AG04450 (cell line): ENCODE results near the gene HSD17B3. TPM values are rescaled to one million over a fixed set of nuclear protein-coding genes. Genes with fewer than 3 reads are reported as not detected.

Experiments
- CTCF ChIA-PET: fragments of 300-600, 350-600 bp; formaldehyde crosslinking; extraction: SDS; loops from one replicate; lab custom pipeline; 2022; ENCODE audit warnings: antibody characterized with exemption, inconsistent platforms; lab: Charles Lee
- POLR2A ChIA-PET: fragments of 350-600 bp; formaldehyde crosslinking; extraction: SDS; loops from one replicate; lab custom pipeline; 2021; ENCODE audit warnings: antibody characterized with exemption, inconsistent platforms; lab: Yijun Ruan, JAX
- DNase-seq: peaks from one replicate; pipeline ENCODE4 v3.0.0-alpha.2; 2011; ENCODE audit warnings: low read depth, low spot score
- H3K27ac ChIP-seq: one replicate; pipeline ENCODE4 v1.5.1; 2012; ENCODE audit warnings: low read depth, low read length, control low read depth
- H3K27me3 ChIP-seq: one replicate; pipeline ENCODE4 v1.6.0; 2012; ENCODE audit warnings: low read length; ENCODE audit not compliant: control insufficient read depth, insufficient read depth
- H3K4me3 ChIP-seq: 2 replicates; pipeline ENCODE4 v1.5.1; 2011; ENCODE audit warnings: mild to moderate bottlenecking, low read depth, low read length, control low read depth
- H3K9me3 ChIP-seq: 2 replicates; pipeline ENCODE4 v1.5.1; 2012; ENCODE audit warnings: low read length; ENCODE audit not compliant: control insufficient read depth, insufficient read depth
- polyA plus RNA-seq: library from polyadenylated mRNA; depleted of rRNA; stranded (reverse); fragments of >200 nt; gene quantifications from 2 replicates; pipeline ENCODE4 v1.2.3, GENCODE V29; 2011
- TF ChIP-seq, protein P1 (sequence below): IDR thresholded peaks from 2 replicates; pipeline ENCODE4 v1.5.1; 2011; ENCODE audit warnings: low read depth, low read length, control low read depth, inconsistent platforms

HSD17B3 gene
- polyA plus RNA-seq, 1 experiment, result 0.12 TPM

DNA sequence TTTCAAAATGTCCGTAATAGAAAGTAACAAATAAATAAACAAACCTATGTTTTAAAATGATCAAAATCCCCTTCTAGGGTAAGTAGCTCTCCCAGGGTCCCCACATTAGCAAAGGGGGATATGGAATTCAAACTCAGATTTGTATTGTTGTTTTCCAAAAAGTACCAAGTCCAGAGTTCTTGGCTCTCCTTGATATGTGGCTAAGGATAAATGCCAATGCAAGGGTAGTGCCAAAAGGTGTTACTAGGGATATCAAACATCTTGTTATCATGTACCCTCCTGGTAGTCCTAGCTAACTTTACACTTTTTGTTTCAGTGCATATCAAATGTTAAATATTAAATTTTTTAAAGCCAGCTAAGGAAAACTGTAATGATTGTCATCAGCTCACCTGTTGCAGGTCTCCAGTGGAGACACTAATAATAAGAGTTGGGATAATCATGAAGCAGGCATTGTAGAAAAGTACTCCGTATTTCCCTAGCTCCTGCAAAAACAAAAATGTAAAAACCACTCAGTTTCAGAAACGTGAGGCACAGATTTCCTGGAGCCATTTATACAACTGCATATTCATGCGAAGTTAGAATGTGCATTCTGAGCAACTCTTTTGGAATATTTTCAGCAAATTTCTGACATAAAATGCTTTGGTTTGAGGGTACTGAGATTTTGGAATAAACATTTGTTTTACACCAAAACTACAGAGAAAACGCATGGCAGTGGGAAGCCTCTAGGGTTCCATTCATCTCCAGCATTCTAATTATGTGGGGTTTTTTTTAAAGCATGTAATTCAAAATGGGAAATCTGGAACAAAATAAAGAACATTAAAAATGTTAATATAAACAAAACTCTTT is 41.8 kb upstream of the HSD17B3 start:
- POLR2A ChIA-PET, result no interaction called here
- TF ChIP-seq, protein P1, sequence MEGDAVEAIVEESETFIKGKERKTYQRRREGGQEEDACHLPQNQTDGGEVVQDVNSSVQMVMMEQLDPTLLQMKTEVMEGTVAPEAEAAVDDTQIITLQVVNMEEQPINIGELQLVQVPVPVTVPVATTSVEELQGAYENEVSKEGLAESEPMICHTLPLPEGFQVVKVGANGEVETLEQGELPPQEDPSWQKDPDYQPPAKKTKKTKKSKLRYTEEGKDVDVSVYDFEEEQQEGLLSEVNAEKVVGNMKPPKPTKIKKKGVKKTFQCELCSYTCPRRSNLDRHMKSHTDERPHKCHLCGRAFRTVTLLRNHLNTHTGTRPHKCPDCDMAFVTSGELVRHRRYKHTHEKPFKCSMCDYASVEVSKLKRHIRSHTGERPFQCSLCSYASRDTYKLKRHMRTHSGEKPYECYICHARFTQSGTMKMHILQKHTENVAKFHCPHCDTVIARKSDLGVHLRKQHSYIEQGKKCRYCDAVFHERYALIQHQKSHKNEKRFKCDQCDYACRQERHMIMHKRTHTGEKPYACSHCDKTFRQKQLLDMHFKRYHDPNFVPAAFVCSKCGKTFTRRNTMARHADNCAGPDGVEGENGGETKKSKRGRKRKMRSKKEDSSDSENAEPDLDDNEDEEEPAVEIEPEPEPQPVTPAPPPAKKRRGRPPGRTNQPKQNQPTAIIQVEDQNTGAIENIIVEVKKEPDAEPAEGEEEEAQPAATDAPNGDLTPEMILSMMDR, result no peak
- Histone ChIP-seq H3K4me3 (no peak overlapping the region), H3K27me3 (no peaks in the 10 kb centered on the region), H3K27ac (no peak overlapping the region), H3K9me3 (peaks cover 7% of the 10 kb centered on the region)
- CTCF ChIA-PET, result interaction anchor here (0.6 to 2.6 kb wide), 4 partner anchors 10 to 323 kb away, joined by 3 to 17 read pairs (median 8); no protein-coding TSS in a partner anchor
- DNase-seq, result no peak

GRCh38 chr9:96342571-96343245 is 40.7 kb upstream of the HSD17B3 start:
- no peak overlapping the region for H3K27ac ChIP-seq
- no peak overlapping the region for H3K4me3 ChIP-seq
- H3K27me3 ChIP-seq, result no peaks in the 10 kb centered on the region
- ChIA-PET POLR2A (no interaction called here), CTCF (interaction anchor here (1.1 to 2.6 kb wide), 3 partner anchors 15 to 324 kb away, joined by 5 to 17 read pairs (median 7); no protein-coding TSS in a partner anchor)
- no peaks in the 10 kb centered on the region; the same call in 1 of the 2 replicates for H3K9me3 ChIP-seq
- TF ChIP-seq, protein P1, result no peak
- DNase-seq, result no peak

- TF ChIP-seq, protein P1, result no peak
- no peaks in the 10 kb centered on the region; the same call in 1 of the 2 replicates for H3K9me3 ChIP-seq
- CTCF ChIA-PET, result no interaction called here
- DNase-seq, result no peak
- H3K4me3 ChIP-seq, result no peak overlapping the region
- H3K27me3 ChIP-seq, result no peaks in the 10 kb centered on the region
- POLR2A ChIA-PET, result interaction anchor here (0.6 kb wide), 1 partner anchor 531 kb away, joined by 6 read pairs; no protein-coding TSS in a partner anchor
- no peak overlapping the region for H3K27ac ChIP-seq
Measured at GRCh38 chr9:96340707-96341106, 38.7 kb upstream of the HSD17B3 start.

- POLR2A ChIA-PET, result no interaction called here
- Histone ChIP-seq H3K4me3 (no peak overlapping the region), H3K27me3 (no peaks in the 10 kb centered on the region), H3K9me3 (no peaks in the 10 kb centered on the region; the same call in 1 of the 2 replicates), H3K27ac (no peak overlapping the region)
- no peak for DNase-seq
- CTCF ChIA-PET, result interaction anchor here (0.7 to 4.0 kb wide), 3 partner anchors 10 to 370 kb away, joined by 4 to 16 read pairs (median 5); no protein-coding TSS in a partner anchor
- TF ChIP-seq, protein P1, result no peak
Measured at GRCh38 chr9:96338299-96338698, 36.3 kb upstream of the HSD17B3 start.
